AG10803 (cell line): ENCODE results near the gene SEMA6A.

Experiments used
- DNase-seq: peaks from one replicate; pipeline ENCODE4 v3.0.0; 2010; ENCODE audit warnings: low read depth
- H3K4me3 ChIP-seq: 2 replicates; pipeline ENCODE4 v1.5.1; 2011; ENCODE audit warnings: mild to moderate bottlenecking, low read length, control low read depth
- TF ChIP-seq, protein P1 (sequence below): conservative IDR thresholded peaks from 2 replicates; pipeline ENCODE4 v1.5.1; 2011; ENCODE audit warnings: mild to moderate bottlenecking, low read length, control low read depth, inconsistent platforms

The SEMA6A gene

DNA sequence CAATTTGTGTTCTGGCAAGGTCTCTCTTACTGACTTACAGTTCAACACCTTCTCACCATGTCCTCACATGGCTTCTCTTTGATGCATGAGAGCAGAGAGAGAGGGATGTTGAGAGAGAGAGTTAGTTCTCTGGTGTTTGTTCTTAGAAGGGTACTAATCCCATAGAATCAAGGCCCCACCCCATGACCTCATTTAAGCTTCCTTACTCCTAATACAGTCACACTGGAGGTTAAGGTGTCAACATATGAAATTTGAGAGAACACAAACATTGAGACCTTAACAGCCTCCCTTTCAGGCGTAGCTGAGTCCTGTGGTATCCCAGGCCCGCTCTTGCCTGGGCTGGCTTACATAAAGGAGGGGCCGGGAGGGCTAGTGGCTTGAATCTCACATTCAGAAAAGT, 10.6 kb upstream of the SEMA6A start:
- DNase-seq, result no peak
- TF ChIP-seq, protein P1, sequence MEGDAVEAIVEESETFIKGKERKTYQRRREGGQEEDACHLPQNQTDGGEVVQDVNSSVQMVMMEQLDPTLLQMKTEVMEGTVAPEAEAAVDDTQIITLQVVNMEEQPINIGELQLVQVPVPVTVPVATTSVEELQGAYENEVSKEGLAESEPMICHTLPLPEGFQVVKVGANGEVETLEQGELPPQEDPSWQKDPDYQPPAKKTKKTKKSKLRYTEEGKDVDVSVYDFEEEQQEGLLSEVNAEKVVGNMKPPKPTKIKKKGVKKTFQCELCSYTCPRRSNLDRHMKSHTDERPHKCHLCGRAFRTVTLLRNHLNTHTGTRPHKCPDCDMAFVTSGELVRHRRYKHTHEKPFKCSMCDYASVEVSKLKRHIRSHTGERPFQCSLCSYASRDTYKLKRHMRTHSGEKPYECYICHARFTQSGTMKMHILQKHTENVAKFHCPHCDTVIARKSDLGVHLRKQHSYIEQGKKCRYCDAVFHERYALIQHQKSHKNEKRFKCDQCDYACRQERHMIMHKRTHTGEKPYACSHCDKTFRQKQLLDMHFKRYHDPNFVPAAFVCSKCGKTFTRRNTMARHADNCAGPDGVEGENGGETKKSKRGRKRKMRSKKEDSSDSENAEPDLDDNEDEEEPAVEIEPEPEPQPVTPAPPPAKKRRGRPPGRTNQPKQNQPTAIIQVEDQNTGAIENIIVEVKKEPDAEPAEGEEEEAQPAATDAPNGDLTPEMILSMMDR, result no peak
- H3K4me3 ChIP-seq, result no peak overlapping the region

DNA sequence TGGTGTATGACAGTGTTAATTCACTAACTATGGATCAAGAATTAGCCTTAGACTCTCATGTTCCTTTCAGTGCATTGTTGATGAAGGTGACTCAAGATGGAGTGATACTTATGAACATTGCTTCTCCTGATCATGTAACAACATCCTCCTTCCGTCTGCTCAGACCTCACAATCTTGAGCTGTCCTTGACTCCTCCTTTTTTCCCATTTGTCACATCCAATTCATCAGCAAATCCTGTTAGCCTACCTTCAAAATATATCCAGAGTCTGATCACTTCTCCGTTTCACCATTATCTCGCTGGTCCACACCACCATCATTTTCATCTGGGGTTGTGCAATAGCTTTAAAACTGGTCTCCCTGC, 9.2 kb upstream of the SEMA6A start:
- H3K4me3 ChIP-seq, result no peak overlapping the region
- no peak for DNase-seq
- TF ChIP-seq, protein P1, result no peak

DNA sequence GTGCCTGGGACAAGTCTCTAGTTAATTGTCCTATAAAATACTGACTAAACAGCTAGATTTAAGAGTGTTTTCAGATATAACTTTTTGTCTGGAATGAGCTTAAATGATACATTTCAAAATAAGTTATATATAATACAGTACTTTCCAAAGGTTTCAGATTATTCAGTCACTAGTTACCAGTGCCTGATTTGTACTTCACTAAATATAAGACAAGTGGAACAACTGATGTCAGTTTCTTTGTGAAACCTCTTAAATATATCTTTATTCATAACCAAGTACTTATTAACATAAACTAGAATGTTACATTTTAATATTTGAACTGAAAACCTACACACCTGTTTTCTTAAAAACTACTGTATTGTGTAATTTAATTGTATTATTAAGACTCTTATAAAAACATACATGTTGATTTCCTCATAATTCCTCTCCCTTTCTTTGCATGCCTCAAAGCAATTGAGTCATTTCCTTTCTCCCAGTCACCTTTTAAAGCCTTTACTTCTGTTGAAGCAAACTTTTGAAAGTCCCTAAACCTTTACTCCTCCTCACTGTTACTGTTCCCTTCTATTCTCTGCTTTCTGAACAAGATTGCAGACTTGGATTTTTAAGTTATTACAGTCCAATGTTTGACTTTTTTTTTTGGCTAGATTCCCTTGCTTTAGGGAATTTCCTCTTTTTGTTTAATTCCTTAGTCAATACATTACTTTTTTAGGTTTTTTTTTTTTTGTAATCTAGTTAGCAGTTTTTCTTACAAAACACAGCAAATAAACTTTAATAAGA, 8.7 kb upstream of the SEMA6A start:
- no peak for DNase-seq
- TF ChIP-seq, protein P1, result no peak
- no peak overlapping the region for H3K4me3 ChIP-seq

DNA sequence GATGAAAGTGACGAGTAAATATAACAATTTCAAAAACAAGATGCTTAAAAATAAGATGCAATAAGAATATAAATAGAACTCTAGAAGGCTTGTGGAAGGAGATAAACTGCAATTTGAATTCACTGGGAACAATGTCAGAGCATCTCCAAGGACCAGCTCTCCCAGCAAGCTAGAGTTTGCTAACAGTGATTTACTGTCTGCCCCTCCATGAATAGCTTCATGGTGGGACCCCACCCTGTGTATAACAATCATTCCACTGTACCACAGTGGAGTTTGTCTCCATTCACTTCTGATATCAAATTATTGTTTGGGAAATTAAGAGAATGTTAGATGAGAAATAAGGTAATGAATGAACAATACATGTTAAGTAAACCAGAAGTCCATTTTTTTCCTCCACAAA, 7.3 kb upstream of the SEMA6A start:
- no peak for DNase-seq
- TF ChIP-seq, protein P1, result no peak
- no peak overlapping the region for H3K4me3 ChIP-seq

DNA sequence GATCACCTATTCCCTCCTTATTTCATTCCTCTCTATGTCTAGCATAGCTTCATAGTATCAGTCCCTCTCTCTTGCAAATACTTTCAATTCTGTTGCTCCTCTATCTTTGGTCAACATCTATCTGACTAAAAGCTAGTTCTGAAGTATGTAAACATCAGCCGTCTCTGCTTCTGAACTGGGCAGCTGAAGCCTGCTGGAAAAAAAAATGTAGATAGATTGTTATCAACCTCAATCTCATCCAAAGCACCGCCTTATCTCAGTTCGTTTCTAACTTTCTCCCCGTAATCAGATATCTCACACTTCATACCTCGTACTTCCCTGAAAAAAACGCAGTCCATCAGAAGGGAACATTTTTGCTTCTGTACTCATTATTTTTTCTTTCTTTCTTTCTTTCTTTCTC, 4.5 kb upstream of the SEMA6A start:
- DNase-seq, result no peak
- H3K4me3 ChIP-seq, result no peak overlapping the region
- TF ChIP-seq, protein P1, result no peak

DNA sequence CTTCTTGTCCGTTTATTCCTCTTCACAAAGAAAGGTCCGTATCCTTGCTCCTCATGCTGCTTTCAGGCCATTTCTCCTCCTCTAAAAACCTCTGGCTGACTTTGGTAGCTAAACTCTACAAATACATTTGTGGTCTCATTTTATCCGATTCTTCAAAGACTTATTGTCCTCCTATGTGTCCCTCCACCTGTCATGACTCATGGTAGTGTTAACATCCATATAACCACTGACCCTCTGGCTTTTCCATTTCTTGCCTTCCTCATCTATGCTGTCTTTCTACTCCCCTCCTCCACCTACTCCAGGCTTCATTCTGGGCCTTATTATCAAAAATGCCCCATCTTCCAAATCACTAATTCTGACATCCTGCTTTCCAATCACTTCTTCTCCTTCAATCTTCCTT, 4.1 kb upstream of the SEMA6A start:
- H3K4me3 ChIP-seq, result no peak overlapping the region
- TF ChIP-seq, protein P1, result no peak
- no peak for DNase-seq

DNA sequence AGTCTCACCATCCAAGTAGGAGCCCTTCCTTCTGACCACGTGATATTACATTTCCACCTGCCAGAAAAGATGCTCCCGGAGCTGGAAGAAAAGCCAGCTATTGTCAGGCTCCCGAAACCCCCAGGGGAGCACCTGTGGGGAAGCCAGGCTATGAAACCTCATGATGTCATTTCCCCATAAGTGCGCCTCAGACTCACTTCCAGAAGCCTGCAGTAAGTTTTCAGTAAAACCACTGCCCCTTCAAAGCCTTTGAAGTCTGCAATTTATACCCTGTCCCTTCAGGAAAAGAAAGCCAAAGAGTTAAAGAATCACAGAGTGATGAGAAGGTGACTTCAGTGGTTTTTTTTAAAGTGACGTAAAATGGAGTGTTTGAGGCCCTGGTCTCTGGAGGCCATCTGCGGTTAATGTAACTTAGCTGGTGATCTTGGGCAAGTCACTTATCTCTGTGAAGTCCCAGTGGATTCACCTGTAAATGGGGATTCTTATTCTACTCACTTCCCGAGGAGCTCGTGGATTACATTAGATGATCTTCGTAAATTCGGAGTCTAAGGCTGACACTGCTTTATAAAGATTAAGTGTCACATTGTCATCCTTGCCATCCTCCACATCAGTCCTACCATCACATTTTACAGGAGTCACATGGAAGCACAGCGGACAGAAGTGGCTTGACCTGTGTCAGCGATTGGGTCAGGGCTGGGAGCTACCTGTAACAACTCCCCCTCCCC, 2.6 kb upstream of the SEMA6A start:
- TF ChIP-seq, protein P1, result no peak
- no peak for DNase-seq
- H3K4me3 ChIP-seq, result no peak overlapping the region
